KBM-7 (cell line): ENCODE measurements around the gene CDKN2B-AS1.
"Not testable (repeated sequence)": the region's sequence is repeated elsewhere in the genome, so short reads cannot be mapped to it uniquely, and the experiment has no call there.

Source experiments
- DNase-seq: peaks from one replicate; pipeline ENCODE4 v3.0.0-alpha.2; 2015
- in situ Hi-C: fragments of 300-500 bp; cut with MboI; formaldehyde crosslinking; loops from 2 replicates; pipeline ENCODE4 v1.14.3; 2020; ENCODE audit warnings: low sequenced_read_pairs, low pct_unique_long_range_greater_than_20kb, mixed read lengths

CDKN2B-AS1 gene

GRCh38 chr9:22036866-22037626 is 42.5 kb downstream of the CDKN2B-AS1 start:
- DNase-seq, result peak; percentile 45
- in situ Hi-C loops, result no loop called here

GRCh38 chr9:22037954-22038690 is 43.5 kb downstream of the CDKN2B-AS1 start:
- DNase-seq, result peak; percentile 49
- in situ Hi-C loops, result no loop called here

GRCh38 chr9:22039258-22039657 is 44.7 kb downstream of the CDKN2B-AS1 start:
- no peak for DNase-seq
- in situ Hi-C loops, result no loop called here

GRCh38 chr9:22040760-22041159 is 46.2 kb downstream of the CDKN2B-AS1 start:
- no peak for DNase-seq
- in situ Hi-C loops, result no loop called here

- no peak for DNase-seq
- in situ Hi-C loops, result no loop called here
Measured at GRCh38 chr9:22041344-22041743, 46.8 kb downstream of the CDKN2B-AS1 start.

GRCh38 chr9:22041775-22042174 is 47.2 kb downstream of the CDKN2B-AS1 start:
- in situ Hi-C loops, result no loop called here
- no peak for DNase-seq

GRCh38 chr9:22043928-22044327 is 49.3 kb downstream of the CDKN2B-AS1 start:
- in situ Hi-C loops, result no loop called here
- DNase-seq, result no peak

GRCh38 chr9:22044583-22044982 is 50.0 kb downstream of the CDKN2B-AS1 start:
- in situ Hi-C loops, result no loop called here
- DNase-seq, result no peak

GRCh38 chr9:22045423-22045822 is 50.8 kb downstream of the CDKN2B-AS1 start:
- DNase-seq, result no peak
- in situ Hi-C loops, result no loop called here

- in situ Hi-C loops, result no loop called here
- DNase-seq, result no peak
Measured at GRCh38 chr9:22046243-22046885, 51.8 kb downstream of the CDKN2B-AS1 start.

- DNase-seq, result no peak
- in situ Hi-C loops, result no loop called here
Measured at GRCh38 chr9:22047596-22047995, 53.0 kb downstream of the CDKN2B-AS1 start.

GRCh38 chr9:22049411-22049810 is 54.8 kb downstream of the CDKN2B-AS1 start:
- peak; percentile 21 for DNase-seq
- in situ Hi-C loops, result no loop called here

GRCh38 chr9:22050924-22051323 is 56.3 kb downstream of the CDKN2B-AS1 start:
- DNase-seq, result peak; percentile 93
- in situ Hi-C loops, result no loop called here

GRCh38 chr9:22052376-22052945 is 57.9 kb downstream of the CDKN2B-AS1 start:
- in situ Hi-C loops, result no loop called here
- DNase-seq, result peak; percentile 42

- peak; percentile 20 for DNase-seq
- in situ Hi-C loops, result no loop called here
Measured at GRCh38 chr9:22053178-22053577, 58.6 kb downstream of the CDKN2B-AS1 start.

GRCh38 chr9:22054076-22054475 is 59.5 kb downstream of the CDKN2B-AS1 start:
- in situ Hi-C loops, result no loop called here
- no peak for DNase-seq

GRCh38 chr9:22054529-22054928 is 59.9 kb downstream of the CDKN2B-AS1 start:
- in situ Hi-C loops, result no loop called here
- DNase-seq, result no peak

GRCh38 chr9:22055090-22055489 is 60.5 kb downstream of the CDKN2B-AS1 start:
- in situ Hi-C loops, result no loop called here
- no peak for DNase-seq

- in situ Hi-C loops, result no loop called here
- DNase-seq, result no peak
Measured at GRCh38 chr9:22056402-22056801, 61.8 kb downstream of the CDKN2B-AS1 start.

- DNase-seq, in situ Hi-C loops: not testable (repeated sequence)
Measured at GRCh38 chr9:22057972-22058371, 63.4 kb downstream of the CDKN2B-AS1 start.
